ENCODE results near the gene MYL3.
"Not testable (repeated sequence)": the region's sequence is repeated elsewhere in the genome, so short reads cannot be mapped to it uniquely, and the experiment has no call there.

The MYL3 gene

DNA sequence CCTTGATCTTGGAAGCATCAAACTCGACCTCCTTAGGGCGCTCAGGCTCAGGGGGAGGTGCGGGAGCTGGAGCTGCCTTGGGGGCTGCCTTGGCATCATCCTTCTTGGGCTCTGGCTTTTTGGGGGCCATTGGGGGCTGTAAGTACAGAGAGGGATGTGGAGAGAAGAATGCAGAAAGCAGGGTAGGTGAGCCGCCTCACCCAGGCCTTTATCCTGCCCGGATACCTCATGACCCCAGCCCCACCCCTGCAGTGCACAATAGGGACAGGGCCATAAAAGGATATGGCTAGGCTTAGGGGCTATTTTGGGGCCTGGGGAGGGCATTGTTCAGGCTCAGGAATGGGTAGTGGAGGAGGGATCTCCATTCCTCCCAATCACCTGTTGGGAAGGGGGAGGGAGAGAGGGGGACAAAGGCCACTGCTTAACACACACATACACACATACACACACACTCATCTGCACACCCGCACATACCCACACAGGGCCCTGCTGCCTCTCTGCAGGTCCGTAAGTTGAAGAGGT lies at the start of gene MYL3:
TSS of gene MYL3 (minus strand) at position 184 of the 522 bp plus-strand sequence. CDS start at position 130, 54 bp downstream.
- DNase-seq (ENCODE audit: low spot score): no peak

DNA sequence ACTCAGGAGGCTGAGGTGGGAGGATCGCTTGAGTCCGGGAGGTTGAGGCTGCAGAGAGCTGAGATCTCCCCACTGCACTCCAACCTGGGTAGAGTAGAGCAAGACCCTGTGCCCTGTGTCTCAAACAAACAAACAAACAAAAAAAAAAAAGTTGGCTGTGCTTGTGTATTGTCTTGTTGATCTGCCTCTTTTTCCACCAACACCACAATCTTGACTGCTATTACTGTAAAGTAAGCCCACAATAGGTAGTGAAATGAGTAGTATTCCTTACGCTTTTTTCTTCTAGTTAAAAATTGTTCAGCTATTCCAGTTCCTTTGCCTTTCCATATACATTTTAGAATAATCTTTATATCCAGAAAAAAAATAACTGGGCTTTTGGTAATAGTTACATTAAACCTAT lies 49.7 kb upstream of the MYL3 start:
- DNase-seq (ENCODE audit: low spot score): no peak

DNA sequence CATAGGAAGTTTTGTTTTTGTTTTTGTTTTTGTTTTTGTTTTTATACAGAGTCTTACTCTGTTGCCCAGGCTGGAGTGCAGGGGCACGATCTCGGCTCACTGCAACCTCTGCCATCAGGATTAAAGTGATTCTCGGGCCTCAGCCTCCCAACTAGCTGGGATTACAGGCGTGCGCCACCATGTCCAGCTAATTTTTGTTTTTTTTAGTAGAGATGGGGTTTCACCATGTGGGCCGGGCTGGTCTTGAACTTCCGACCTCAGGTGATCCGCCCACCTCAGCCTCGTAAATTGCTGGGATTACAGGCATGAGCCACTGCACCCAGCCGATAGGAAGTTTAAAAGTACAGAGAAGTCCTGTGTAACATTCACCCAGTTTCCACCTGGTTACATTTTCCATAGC lies 47.7 kb upstream of the MYL3 start:
- not testable (repeated sequence) for DNase-seq (ENCODE audit: low spot score)

DNA sequence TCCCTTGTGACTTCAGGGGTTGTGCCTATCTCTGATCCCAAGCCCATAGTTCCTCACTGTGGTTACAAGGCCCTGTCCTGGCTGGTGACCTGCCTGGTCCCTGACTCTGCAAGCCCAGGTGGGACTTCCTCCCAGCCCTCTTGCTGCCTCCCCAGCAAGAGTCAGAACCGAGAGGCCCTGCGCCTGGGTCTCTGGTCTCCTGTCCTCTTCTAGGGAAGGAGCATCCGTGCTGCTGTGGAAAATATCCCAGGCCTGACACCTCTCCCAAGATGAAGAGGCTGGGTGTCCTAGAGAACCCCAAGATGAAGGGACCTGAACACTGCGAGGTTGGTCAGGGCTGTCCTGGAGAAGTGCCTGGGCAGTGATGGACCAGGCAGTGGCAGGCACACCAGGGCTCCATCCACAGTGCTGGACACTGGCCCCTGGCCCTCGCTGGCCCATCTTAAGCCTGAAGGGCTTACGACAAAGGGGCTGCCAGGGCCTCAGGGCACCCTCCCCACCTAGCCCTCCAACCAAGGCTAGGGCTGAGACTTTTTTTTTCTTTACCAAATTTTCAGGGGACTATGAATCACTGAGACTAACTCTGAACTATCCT lies 47.0 kb upstream of the MYL3 start:
- no peak for DNase-seq (ENCODE audit: low spot score)

DNA sequence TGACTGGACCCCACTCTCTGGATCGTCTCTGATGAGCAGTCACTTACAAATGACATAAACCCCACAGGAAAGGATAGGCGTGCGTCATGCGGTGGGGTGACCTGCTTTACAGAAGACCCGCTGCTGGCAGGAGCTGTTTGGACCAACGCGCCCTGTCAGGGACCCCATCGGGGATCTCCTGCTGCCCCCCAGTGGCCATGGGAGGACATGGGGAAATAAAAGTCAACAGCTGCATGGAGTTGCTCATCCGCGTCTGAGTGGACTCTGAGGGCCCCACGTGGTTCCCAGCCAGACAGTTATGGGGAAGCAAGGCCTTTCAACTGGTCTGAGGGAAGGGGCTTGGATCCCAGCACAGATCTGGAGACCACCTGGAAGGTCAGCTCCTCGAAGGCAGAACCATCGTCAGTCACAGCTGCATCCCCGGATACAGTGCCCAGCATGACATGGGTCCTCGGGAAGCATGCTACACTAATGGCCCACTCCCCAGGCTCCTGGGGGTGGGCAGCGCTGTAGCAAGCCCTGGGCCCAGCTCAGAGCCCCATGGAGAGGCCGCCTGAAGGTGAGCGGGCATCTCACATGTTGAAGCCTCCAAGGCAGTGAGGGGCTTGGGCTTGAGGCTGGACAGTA lies 46.4 kb upstream of the MYL3 start:
- peak; percentile 96 for DNase-seq (ENCODE audit: low spot score)

DNA sequence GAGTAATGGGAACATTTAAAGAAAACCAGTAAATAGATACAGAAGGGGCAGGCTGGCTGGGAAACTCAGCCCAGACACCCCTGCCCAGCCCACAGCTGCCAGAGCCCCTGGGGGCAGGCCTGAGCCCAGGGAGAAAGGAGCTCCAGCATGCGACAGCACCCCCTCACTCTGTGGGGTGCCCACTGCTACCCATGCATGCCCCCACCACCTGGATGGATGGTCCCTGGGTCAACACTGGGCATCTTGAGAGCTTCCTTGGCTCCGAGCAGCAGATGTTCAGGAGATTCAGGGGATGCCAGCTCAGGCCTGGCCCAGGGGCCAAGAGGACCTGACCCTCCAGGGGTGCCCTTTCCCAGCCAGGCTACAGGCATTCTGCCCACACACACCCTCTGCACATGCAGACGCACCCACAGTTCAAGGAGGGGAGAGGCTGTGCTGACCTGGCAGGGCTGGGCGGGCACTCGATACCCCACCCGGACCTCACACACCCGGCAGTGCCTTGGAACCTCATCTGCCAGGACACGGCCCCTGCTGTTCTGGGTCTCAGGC lies 45.8 kb upstream of the MYL3 start:
- DNase-seq (ENCODE audit: low spot score): no peak

DNA sequence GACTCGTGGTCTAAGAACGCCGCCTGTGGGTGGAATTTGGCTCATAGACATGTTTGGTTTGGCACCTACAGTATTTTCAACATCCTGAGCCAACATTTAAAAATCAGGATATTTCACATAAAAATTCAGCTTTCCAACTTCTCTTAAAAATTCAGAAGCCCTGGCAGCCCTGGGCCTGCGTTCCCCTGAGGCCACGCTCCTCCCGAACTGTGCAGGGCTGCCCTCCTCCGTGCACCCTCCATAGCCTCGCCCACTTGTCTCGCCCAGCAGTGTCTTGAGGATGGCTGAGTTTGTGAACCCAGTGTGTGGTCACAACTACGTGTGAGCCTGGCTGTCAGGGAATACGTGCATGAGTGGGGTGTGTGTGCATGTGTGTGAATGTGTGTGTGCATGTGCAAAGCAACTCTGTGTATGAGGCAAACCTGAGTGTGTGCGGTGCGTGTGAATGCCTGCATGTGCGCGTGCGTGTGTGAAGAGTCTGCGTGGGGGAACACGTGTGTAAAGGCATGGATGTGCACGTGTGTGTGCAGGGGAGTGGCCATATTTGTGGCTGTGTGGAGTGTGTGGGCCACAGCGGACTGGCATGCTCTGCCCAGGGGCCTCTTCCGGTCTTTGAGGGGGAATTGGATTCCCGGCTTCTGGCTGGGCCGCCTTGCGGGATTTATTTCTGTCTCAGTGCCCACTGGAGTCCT lies 45.2 kb upstream of the MYL3 start:
- DNase-seq (ENCODE audit: low spot score): no peak

DNA sequence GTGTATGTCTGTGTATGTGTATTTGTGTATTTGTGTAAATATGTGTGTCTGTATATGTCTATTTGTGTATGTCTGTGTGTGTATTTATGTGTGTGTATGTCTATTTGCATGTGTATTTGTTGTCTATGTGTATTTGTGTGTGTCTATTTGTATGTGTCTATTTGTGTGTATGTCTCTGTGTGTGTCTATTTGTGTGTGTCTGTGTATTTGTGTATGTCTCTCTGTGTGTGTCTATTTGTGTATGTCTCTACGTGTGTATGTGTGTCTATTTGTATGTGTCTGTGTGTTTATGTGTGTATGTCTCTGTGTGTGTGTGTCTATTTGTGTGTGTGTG lies 44.7 kb upstream of the MYL3 start:
- DNase-seq (ENCODE audit: low spot score): no peak

DNA sequence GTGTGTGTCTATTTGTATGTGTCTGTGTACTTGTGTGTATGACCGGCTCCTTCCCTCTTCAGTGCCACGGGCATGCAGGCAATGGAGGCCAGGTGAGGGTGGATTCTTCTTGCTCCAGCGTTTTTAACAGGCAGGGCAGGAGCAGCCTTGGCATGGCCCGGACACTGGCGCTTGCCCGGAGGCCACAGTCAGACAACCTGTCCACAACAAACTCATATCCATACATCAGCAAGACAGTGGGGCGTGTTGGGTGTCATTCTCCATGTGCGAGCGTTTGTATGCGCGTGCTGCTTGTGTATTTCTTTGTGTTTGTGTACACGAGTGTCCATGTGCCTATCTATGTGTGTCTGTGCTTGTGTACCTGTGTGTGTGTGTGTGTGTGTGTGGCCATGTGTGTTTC lies 44.0 kb upstream of the MYL3 start:
- DNase-seq (ENCODE audit: low spot score): no peak

DNA sequence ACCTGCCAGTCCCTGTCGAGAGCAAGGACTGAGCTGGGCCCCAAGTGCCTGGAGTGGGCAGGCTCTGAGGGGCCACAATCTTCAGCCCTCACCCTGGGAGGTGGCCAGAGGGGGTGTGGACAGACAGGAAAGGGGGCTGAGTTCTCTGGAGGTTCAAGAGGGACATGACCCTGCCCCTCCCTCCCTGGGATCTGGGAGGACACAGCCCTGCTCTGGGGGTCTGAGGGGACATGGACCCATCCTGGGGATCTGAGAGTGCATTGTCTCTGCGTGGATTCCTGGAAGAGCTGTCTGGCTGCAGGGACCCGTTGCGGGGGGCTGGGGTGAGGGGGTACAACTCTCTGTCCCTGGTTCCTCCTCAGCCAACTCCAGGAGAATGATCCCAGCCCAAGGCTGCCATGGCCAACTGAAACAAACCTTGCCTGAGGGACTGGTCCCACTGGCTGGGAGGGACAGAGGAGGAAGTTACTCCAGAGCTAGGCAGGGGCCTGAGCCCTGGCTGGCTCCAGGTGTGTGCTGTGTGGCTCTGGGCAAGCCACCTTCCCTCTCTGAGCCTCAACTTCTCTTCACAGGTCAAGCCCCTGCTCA lies 43.3 kb upstream of the MYL3 start:
- no peak for DNase-seq (ENCODE audit: low spot score)

DNA sequence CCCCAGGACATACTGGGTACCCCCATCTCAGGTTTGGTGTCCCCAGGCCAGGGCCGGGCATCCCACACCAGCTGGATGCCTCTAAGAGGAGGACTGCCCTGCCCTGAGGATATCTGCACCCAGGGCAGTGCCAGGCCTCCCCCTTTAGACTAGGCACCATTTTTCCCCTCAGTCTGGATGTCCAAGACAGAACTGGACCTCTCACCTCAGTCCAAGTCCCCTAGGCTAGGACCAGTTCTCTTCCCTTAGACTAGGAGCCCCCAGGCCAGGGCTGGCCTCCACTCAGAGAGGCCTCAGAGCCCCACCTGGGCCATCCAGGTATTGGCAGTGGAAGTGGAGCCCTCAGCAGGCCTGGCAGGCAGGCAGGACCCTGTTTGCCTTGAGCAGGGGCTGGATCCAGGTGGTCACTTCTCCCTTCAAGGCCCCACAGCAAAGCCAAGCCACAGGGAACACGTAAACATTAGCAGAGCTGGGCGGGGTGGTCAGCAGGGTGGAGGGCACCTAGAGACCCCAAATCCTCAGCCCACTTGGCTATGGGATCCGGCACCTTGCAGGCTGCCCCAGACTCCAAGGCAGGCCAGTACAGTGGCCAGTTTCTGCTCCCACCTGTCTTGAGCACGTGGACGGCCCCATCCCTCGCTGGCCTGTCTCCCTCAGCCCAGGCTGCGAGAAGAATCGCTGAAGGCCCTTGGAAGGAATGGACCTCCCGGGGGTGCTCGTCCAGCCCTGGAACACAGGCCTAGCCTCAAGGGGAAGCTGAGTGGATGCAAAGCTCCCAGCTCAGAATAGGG lies 42.6 kb upstream of the MYL3 start:
- DNase-seq (ENCODE audit: low spot score): no peak

DNA sequence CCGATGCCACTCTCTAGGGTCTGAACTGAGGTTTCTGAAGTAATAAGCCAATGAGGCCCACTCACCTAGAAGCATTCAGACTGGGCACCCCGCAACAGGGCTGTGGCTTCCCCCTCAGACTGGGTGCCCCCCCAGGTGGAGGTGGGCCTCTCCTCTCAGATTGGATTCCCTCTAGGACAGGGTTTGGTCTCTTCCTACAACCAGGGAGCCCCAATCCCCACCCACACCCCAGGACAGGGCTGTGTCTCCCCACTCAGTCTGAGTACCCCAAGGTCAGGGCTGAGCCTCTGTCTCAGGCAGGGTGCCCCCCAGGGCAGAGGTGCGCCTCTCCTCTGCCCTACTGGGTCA lies 41.9 kb upstream of the MYL3 start:
- no peak for DNase-seq (ENCODE audit: low spot score)

DNA sequence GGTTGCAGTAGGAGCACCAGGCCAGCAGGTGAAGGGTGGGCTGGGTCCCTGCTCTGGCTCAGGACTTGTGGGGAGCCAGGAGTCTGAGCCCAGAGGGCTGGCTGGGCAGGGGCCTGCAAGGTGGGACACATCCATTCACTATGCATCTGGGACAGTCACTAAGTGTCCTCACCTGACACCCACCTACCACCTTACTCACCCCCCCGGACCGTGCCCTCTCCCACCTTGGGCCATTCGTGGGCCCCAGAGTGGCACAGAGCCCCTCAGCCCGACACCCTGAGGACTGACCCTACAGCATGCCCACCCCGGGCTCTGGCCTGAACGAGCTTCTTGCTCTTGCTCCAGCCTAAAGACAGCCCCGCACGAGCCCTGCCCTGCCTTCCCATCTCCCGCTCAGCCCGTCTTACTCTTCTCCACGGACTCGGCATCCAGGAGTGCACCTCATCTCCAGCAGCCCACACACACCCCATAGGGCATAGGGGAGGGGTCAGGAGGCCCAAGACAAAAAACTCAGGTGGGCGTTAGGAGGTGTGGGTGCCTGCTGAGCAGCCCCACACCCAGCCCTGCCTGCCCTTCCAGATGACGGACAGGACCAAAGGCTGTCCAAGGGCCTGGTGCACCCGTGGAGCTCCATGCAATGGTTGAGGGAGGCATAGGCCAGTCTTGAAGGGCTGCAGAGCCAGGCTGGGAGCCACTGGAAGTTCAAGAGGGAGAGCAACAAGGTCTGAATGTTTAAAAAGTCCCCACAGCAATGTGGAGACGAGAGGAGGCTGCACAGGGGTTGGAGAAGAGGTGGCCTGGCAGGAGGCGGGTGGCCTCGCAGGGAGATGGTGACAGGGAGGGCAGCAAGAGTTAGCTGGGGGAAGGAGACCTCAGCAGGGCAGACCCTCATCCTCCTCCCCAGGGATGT lies 41.3 kb upstream of the MYL3 start:
- no peak for DNase-seq (ENCODE audit: low spot score)

DNA sequence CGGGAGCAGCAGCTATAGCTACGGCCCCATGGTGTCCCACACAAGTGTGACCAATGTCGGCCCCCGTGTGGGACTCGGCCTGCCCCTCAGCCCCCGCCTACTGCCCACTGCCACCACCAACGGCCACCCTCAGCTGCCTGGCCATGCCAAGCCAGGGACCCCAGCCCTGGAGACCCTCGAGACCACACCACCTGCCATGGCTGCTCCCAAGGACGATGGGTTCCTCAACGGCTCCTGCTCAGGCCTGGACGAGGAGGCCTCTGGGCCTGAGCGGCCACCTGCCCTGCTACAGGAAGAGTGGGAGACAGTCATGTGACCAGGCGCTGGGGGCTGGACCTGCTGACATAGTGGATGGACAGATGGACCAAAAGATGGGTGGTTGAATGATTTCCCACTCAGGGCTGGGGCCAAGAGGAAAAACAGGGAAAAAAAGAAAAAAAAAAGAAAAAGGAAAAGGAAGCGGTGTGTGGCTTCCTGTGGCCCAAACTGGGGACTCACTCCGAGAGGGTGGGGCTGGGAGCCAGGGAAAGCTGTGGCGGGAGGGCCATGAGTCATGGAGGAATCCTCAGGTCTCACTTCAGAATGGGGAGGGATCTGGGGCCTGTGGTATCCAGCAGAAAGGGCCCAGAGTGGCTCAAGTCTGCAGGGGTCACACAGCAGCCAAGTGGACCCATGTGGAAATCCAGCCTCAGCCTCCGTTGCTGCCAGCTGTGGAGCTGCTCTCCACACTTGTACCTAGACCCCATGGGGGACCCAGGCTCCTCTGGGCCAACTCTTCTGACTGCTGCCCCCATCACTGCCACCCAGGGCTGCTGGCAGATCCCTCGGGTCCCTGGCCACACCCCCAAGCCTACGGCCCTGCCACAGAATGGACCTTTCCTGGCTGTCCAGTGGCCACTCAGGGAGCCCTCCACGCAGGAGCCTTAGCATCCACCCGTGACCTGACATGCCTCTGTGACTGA lies 40.4 kb upstream of the MYL3 start:
- no peak for DNase-seq (ENCODE audit: low spot score)

DNA sequence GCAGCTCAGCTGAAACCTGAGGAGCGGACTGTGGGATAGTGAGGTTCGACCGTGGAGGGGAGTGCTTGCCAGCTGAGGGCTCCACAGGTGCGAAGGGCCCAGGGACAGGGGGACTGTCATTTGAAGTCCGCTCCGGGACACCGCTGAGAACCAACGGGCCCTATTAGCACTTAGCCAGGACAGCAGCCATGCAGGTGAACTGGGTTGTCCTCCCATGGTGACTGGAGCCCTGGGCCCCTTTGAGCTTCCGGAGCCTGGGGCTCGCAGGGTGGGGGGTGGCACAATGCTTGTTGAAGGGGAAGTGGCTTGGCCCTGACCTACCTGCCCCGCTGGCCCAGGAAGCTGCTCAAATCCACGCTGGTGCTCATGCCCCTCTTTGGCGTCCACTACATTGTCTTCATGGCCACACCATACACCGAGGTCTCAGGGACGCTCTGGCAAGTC lies 39.0 kb upstream of the MYL3 start:
- no peak for DNase-seq (ENCODE audit: low spot score)

DNA sequence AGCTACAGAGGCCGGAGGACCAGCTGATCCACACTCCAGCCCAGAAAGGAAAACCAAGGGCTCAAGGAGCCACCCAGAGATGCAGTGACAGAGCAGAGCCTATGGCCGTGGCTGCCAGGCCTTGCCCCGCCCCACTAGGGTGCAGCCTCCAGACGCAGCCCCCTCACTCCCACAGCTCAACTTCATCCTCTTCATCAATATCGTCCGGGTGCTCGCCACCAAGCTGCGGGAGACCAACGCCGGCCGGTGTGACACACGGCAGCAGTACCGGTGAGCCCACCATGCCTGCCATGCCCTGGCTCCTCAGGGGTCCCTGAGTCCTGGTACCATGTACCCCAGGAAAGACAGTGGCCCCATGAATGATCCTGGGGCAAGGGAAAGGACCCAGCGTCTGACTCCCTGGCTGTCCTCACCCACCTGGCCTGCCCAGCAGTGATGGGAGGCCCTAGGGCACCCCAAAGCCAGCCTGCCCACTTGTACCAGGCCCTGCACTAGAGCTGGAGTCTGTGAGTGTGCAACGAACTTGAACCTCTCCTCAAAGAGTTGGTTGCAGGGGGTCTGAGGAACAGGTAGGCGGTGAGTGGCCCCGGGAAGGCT lies 38.4 kb upstream of the MYL3 start:
- DNase-seq (ENCODE audit: low spot score): no peak

DNA sequence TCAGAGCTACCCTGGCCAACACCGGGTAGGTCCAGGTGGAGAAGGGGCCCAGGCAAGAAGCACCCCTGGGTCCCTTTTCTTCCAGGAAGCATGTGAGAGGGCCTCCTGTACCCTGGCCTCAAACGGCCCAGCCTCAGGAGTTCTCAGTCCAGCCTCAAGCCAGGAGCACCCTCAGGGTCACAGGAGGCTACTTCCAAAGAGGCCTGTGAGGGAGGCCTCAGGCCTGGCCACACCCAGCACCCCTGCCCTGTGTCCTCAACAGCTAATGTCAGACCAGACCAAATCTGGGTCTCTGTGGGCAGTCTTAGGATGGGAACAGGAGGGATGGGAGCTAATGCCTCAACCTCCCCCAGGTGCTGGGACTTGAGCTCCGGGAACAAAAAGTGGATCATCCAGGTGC lies 37.8 kb upstream of the MYL3 start:
- DNase-seq (ENCODE audit: low spot score): no peak

DNA sequence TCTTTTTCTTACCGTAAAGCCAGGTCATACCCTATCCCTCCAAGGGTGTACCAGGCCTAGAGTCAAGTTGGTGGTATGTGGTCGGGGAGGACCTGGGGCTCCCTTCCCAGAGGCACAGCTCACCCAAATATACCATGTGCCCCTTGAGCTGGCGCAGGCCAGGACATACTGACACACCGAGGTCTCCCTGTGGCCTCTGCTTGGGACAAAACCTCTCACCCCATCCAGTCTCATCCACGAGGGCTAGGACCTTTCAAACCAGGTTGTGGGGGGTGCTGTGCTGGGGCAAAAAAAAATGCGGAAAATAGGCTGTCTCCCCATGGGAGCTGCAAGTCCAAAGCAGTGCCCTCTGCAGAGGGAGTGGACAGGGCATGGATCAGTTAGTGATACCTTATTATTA lies 37.1 kb upstream of the MYL3 start:
- DNase-seq (ENCODE audit: low spot score): no peak

DNA sequence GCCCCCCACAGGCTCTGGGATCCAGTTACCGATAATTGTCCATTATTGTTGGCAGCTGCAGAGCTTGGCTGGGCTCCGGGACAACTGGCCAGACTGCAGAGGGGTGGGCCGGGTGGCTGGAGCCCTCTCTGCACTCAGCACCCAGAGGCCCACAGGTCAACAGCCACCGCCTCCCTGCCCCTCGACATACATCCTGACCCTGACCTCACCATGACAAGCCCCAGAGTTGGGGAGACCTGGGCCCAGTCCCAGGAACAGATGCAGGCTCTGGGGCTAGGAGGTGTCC lies 36.7 kb upstream of the MYL3 start:
- no peak for DNase-seq (ENCODE audit: low spot score)

Data from HuH-7 (cell line).